Measurements from ENCODE around the gene PRAF2.
A peak's percentile ranks its signal among the peaks of the same experiment; 100 is the strongest.

PRAF2 gene, protein sequence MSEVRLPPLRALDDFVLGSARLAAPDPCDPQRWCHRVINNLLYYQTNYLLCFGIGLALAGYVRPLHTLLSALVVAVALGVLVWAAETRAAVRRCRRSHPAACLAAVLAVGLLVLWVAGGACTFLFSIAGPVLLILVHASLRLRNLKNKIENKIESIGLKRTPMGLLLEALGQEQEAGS

DNA sequence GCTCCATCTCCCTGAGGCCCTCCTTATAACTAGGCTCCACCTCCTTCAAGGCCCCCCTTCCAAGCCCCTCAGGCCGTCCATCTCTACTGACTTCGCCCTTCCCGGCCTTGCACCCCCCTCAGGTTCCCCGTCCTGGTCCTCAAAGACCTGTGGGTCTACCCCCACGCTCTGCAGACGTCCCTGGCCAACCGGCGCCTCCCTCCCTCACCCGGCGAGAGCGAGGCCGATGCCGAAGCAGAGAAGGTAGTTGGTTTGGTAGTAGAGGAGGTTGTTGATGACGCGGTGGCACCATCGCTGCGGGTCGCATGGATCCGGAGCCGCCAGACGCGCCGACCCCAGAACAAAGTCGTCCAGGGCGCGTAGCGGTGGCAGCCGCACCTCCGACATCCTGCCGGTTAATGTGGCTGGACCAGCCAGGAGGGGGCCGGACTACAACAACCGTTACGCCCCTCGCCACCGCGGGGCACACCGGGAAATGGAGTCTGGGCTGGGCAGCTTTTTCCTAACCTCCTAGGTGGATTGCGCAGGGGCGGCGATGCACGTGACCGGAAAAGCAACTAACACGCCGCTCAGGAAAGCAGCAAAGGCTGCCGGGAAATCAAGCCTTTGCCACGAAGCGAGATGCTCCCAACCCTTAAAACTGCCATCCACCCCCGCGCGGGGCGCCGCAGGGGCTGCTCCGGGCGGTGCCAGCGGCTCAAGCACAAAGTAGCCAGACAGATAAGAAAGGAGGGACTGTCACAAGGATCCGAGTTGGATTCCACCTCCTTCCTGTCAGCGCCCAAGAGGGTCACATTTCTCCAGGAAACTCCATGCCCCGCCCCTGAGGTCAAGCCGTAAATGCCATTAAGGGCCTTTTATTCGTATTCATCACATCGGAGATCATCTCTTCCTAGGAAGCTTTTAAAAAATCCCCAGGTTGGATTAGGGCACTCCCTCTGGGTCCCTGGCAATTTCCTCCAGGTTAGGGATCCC, at the start of gene PRAF2:
TSS of gene PRAF2 (minus strand) at position 402 of the 975 bp plus-strand sequence. CDS start at position 387, 15 bp downstream.
- DNase-seq, result peak; percentile 40

DNA sequence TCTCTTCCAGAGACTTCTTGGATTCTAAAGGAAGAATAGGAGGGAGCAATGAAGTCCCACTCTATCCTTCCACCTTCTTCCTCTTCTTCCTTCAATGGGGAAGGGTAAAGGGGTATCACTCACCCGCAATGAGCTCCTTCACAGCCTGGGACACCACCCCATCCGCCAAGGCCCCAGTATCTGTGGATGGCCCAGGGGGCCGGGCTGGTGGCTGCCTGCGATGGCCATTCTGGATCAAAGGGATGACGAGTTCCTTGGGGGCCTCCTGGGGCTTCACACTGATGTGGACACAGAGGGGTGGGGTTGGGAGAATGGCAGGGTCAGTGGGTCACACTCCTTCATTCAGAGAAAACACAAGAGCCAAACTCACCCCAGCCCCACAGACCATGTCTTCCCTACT, 48.7 kb upstream of the PRAF2 start:
- no peak for DNase-seq

DNA sequence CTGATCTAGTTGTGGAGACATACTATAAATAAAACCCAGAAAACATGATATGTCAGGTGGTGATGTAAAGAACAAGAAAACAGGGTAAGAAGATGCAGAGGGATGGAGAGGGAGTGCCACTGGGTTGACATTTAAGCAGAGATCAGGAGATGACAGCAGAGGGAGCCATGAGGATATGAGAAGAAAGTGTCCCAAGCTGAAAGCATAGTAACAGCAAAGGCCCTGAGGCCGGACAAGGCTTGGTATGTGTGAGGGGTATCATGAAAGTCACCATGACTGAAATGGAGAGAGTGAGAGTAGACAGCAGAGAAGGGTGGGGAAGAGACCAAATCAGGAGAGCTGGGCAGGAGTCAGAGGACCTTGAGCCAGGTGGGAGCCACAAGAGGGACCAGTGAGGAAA, 46.3 kb upstream of the PRAF2 start:
- no peak for DNase-seq

DNA sequence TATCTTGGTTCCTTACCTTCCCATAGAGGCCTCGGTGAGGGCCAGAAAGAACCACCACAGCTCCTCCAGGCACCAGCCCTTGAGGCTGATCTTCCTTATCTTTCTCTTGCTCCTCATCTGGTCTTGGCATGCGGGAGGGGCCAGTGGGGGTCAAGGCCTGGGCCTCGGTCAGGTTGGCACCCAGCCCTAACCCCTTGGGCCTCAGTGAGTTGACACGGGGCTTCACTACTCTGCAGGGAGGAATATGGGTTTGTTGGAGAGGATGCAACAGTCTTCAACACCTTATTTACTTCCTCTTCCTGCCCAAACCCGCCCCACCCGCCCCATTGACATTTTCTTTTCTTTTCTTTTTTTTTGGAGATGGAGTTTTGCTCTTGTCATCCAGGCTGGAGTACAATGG, 43.8 kb upstream of the PRAF2 start:
- no peak for DNase-seq

DNA sequence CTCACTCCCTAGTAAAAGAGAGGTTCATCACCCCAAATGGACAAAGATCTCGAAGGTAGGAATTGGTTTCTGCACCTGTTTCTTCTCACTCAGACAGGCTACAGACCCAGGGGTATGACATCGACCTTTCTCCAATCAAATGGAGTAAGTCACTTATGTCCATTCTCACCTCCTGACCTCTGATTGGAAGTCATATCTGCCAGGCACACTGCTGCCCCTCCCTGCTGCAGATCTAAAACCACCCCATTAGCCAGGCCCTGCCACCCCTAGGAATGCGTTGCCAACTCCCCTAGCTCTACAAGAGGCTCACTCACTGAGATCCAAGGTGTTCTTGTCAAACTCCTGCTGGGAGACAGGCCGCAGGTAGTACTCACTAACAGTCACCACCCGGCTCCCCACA, 42.9 kb upstream of the PRAF2 start:
- no peak for DNase-seq

DNA sequence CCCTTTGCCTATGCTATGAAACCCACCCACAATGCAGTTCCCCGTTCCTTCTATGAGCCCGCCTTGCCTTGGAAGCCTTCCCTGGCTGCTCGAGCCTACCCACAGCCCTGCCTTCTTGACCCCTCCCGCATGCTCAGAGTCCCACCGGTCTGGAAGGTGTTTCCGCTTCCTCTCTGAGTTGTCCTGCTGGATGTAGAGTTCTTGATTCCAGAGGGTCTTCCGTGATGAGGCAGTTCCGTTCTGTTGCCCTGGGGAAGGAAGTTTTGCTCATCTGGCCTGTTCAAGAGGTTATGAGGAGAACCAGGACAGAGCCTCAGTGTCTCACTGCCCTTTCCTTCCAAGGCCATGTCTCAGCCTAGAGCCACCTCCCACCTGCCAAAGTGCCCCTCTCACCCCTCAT, 42.3 kb upstream of the PRAF2 start:
- no peak for DNase-seq

DNA sequence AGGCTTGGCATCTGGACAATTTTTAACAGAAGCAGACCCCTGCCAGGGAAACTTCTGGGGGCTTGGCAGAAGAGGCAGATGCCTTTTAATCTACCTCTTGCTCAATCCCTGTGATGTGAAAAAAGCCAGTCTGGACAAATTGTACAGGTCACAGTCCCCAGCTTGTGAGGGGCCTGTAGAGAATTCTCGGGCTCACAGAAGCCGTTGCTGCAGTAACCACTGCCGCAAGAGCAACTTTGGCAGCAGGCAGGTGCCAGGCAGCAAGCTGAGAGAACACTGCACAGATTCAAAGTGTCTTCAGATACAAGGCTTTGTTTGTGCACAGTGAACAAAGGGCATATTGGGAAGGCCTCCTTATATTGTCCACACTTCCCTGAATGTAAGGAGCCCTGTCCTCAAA, 38.0 kb upstream of the PRAF2 start:
- no peak for DNase-seq

DNA sequence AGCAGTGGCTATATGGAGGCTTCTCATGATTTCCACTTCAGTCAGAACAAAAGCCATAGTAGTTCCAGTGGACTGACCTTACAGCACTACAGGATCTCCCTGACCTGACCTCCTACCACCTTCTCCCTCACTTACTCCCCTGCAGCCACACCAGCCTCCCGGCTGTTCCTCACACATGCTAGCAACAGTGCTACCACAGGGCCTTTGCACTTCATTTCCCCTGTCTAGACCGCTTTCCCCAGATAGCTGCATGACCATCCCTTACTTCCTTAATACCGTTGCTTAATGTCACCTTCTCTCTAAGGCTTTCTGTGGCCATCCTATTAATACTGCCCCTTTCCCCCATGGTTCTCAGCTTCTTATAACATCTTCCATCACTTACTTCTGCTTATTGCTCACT, 36.6 kb upstream of the PRAF2 start:
- DNase-seq, result no peak

DNA sequence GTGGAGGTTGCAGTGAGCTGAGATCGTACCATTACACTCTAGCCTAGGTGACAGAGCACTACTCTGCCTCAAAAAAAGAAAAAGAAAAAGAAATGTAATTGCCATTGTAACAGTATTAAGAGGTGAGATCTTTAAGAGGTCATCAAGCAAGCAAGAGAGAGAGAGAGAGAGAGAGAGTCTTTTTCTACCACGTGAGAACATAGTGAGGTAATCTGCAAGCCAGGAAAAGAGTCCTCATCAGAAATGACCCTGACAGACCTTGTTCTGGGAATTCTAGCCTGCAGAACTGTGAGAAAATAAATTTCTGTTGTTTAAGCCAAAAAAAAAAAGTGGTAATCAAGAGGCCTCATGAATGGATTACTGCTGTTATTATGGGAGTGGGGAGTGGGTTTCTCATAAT, 34.8 kb upstream of the PRAF2 start:
- DNase-seq, result no peak

DNA sequence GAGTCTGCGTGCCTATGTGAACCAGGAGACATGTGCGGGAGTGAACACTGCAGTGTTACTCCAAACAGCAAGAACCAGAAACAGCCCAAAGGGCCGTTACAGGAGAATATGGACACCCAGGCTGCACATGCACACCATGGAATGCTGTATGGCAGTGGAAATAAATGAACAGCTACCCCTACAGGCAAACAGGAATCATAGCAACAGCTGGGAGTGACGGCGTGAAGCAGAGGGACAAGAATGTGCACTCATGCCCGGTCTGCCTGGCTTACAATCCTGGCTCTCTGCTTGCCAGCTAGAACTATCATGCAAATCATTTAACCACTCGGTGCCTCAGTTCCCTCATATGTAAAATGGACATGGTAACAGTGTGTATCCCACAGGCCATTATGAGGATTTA, 33.1 kb upstream of the PRAF2 start:
- peak; percentile 1 for DNase-seq

DNA sequence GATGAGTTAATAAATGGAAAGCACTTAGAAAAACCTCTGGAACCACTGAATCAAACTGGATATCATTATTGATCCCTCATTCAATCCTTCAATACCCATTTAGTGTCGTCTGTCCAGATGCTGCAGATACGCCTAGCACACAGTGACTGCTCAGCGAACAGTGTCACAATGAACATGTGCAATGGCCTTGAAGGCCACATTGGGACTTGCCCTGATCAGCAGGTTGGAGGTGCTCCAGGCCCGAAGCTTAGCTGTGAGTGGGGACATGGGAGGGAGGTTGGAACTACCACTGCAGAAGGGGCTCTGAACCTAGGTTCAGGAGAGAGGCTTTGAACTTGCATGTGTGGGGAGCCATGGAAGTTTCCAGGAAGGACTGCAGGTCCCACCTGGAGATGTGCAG, 32.5 kb upstream of the PRAF2 start:
- no peak for DNase-seq

DNA sequence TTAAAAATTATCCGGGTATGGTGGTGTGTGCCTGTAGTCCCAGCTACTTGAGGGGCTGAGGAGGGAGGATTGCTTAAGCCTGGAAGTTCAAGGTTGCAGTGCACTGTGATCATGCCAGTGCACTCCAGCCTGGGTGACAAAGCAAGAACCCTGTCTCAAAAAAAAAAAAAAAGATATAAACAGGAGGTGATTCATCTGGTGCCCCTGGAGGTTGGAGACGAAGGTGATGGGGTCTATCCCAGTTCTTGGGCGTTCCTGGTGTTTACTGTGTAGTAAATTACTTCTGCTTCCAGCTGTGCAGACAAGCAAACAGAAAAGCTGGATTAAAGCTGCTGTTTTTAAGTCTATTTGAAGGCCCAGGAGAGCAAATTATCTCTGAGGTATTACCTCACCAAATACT, 29.8 kb upstream of the PRAF2 start:
- DNase-seq, result no peak

DNA sequence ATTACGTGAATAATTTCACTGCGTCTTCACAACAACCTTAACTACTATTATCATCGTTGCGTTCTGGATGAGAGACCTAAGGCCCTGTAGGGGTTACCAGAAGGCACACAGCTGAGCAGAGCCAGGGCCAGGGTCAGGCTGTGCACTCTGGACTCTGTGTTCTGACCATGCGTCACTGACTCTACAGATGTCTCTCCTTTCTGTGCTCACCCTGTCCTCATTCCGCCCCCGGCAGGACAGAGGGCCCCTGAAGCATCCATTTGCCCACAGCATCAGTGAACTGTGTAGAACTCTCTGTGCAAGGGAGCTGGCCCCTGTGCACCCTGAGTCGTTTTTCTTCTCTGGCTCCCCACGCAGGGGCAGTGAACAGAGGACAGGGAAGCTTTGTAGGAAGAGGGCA, 28.4 kb upstream of the PRAF2 start:
- no peak for DNase-seq

DNA sequence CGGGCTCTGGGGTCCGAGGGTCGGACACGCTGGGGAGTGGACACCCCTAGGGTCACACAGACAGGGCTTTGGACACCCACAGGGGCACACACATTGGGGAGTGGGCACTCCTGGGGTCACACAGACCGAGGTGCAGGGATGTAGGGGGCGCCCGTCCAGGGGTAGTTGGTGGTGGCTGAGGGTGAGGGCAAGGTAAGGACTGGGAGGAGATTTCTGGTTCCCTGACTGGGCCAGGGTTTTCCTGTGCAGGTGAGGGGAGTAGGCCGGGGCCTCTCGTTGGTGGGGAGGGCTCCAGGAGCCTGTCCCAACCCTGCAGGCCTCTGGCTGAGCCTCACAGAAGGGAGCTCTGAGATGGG, 27.8 kb upstream of the PRAF2 start:
- no peak for DNase-seq

DNA sequence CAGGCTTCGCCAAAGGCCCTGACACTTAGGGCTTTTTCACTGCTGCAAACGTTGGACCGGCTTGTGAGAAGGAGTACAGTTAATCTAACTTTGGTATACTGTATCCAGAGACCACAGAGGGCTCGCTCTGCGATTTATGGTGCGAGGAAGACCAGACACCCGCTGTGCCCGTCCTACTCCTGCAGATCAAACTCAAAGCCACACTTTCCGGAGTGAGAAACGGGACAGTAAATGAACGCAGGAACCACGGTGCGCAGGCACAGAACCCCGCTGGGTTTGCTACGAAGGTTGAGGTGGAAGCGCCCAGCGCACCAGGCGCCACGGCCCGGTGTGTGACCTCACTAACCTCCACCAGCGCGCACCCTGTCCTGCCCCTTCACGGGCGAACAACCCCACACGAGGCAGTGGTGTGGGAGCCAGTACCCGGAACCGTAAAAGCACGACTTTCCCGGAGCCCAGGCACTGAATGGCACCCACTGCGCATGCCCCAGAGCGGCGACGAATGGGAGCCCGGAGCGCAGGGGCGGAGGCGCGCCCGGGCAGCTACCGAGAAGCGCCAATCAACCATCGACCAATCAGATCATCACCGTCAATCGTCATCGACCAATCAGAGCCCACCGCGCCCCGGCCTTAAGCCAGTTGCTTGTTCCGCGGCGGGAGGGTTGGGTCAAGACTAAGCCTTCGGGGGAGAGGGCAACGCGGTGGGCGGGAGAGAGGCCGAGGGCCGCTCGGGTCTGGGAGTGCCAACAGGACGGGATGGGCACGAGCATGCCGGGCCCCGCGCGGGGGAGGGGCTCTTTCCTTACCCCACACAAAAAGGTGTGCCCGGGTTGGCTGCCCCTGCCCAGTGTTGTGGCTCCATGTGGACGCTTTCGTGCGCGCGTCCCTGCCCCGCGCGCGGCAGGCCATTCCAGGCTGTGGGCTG, 27.2 kb upstream of the PRAF2 start:
- peak; percentile 68 for DNase-seq

DNA sequence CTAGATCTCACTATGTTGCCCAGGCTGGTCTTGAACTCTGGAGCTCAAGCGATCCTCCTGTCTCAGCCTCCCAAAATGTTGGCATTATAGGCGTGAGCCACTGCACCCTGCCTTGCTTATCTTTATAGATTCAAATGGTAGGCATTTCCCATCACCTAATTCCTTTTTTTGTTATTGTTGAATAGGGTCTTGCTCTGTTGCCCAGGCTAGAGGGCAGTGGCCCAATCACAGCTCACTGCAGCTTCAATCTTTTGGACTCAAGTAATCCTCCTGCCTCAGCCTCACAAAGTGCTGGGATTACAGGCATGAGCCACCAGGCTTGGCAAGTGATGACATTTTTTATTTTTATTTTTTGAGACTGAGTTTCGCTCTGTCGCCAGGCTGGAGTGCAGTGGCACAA, 22.6 kb upstream of the PRAF2 start:
- DNase-seq, result no peak

DNA sequence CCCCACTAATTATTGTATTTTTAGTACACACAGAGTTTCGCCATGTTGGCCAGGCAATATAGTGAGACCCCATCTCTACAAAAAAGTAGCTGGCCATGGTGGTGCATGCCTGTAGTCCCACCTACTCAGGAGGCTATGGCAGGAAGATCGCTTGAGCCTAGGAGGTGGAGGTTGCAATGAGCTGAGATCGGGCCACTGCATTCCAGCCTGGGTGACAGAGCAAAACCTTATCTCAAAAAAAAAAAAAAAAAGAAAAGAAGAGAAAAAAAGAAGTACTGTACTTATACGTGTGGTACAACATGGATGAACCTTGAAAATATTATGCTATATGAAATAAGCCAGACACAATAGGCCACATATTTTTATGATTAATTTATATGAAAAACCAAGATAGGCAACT, 15.8 kb upstream of the PRAF2 start:
- no peak for DNase-seq

DNA sequence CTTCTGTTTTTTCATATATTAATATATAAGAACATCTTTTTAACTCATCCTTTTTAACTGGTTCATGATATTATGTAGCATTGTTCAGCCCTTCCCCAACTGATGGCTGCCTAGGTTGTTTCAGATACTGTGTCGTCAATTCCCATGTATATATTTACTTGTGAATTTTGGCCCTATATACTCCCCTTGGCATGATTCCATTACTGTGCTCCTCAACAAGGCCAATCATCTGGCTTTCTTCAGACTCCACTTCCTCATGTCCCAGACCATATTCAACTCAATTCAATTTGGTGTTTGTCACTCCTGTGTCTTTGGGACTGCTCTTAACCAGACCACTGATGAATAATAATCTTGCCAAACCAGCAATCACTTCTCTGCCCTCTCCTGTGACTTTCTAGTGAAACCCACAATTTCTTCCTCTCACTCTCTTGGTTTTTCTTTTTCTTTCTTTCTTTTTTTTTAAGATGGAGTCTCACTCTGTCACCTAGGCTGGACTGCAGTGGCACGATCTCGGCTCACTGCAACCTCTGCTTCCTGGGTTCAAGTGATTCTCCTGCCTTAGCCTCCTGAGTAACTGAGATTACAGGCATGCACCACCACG, 8.6 kb upstream of the PRAF2 start:
- DNase-seq, result no peak

DNA sequence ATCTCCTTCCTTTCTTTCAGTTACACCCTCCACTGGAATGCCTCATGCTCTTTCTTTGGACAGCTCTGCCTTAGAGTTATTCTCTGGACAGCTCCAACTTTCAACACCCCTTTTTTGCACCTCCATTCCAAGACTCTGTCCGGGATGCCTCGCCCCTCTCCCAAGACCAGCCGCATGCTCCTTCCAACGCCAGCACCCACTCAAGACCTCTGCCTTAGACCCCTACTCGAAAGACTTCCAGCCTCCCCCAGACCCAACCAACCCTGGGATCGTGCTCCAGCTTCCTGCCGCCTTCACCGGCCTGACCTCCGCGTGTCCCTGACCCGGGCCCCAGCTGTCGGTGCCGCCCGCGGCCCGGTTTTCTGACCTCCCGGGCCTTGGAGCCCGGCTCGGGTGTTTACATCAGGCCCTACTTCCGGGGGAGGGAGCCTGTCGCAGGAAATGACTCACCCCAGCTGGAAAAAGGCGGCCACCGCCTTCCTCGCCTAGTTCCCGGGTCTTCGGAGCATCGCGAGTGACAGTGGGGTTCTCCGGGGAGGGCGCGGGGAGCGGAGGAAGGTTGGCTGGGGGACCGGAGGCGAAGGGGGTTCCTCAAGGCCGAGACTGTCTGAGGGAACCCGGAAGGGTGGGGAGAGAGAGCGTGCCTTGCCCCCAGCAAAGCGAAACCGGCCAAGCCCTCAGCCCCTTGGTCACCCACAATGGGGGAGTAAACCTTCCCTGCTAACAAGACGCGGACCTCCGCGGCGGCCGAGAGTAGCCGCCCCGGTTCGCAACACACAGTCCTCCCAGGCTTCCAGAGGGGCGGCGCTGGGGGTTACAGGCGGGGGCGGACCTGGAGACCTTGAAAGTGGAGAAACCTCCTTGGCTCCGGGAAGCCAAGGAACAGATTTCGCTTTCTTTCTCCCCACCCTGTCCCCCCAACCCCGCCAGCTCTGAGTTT, 6.0 kb upstream of the PRAF2 start, which contains the start of gene WDR45:
TSS of gene WDR45 (minus strand) at position 399 of the 940 bp plus-strand sequence. CDS start 1,792 bp downstream, outside the sequence.
- DNase-seq, result no peak

DNA sequence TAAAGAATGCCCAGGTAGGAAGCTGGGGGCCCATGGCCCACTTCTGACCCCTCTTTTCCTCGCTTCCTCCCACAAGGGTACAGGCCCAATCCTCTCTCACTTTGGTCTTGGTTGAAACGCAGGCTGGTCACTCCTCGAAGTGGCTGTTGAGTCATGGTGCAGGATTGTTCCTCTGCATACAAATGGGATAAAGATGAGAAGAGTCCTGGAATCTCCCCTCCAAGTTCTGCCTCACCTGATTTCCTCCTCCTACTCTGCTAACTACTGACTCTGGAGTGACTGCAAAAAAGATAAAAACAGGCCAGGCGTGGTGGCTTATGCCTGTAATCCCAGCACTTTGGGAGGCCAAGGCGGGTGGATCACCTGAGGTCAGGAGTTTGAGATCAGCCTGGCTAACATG, 4.1 kb upstream of the PRAF2 start:
- DNase-seq, result no peak

DNA sequence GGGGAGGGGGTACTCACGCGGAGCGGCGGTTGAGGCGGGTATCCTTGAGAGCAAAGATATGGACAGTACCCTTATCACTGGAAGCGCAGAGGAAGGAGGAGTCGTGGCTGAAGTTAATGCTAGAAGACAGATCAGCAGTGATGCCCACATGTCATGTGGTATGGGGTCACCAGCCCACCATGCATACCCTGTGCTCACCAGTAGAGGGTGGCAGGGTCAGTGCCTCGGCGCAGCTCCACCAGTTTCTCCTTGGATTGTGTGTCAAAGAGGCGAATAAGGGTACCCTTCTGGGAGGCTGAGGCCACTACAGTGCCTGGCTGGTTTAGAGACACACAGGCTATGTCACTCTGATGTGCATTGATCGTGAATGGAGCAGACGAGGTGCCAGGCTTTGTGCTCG, 1.5 kb upstream of the PRAF2 start:
- DNase-seq, result no peak

DNA sequence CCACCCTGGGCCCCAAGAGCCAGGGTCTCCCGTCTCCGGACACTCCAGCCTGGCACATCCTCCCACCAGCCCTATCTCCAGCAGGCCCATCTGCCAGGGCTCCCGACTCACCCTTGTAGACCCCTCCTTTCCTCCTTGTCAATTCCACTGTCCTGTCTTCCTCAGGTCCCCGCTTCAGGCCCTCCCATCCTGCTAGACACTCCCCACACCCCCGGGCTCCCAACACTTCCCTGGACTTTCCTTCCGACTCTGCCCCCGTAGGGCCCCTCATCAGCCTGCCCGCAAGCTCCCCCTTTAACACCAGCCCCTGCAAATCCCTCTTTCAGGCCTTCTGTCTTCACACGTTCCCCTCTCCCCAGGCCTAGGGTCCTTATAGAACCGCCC, 1.1 kb downstream of the PRAF2 start:
- DNase-seq, result no peak
